Ishikawa (cell line): Measurements from ENCODE around the gene CLEC7A.

Source experiments
- CEBPB ChIP-seq: IDR thresholded peaks from 2 replicates; pipeline ENCODE4 v1.6.1; 2012
- CREB1 ChIP-seq: IDR thresholded peaks from 2 replicates; pipeline ENCODE4 v1.6.1; 2012; ENCODE audit warnings: low read depth
- EGR1 ChIP-seq: IDR thresholded peaks from 2 replicates; pipeline ENCODE4 v1.6.1; 2012
- EP300 ChIP-seq: IDR thresholded peaks from 2 replicates; pipeline ENCODE4 v1.6.1; 2012; ENCODE audit warnings: borderline replicate concordance
- FOXM1 ChIP-seq: IDR thresholded peaks from 2 replicates; pipeline ENCODE4 v1.6.1; 2012; ENCODE audit warnings: low read depth, borderline replicate concordance
- MAX ChIP-seq: IDR thresholded peaks from 2 replicates; pipeline ENCODE4 v1.6.1; 2012
- NFIC ChIP-seq: IDR thresholded peaks from 2 replicates; pipeline ENCODE4 v1.6.1; 2012
- RAD21 ChIP-seq: IDR thresholded peaks from 2 replicates; pipeline ENCODE4 v1.6.1; 2012; ENCODE audit warnings: low read depth
- REST ChIP-seq: IDR thresholded peaks from 2 replicates; pipeline ENCODE4 v1.6.1; 2012; ENCODE audit warnings: low read depth, mild to moderate bottlenecking
- TAF1 ChIP-seq: IDR thresholded peaks from 2 replicates; pipeline ENCODE4 v1.6.1; 2012; ENCODE audit warnings: low read depth, mild to moderate bottlenecking
- TCF12 ChIP-seq: IDR thresholded peaks from 2 replicates; pipeline ENCODE4 v1.6.1; 2012; ENCODE audit warnings: low read depth
- TEAD4 ChIP-seq: IDR thresholded peaks from 2 replicates; pipeline ENCODE4 v1.6.1; 2012
- USF1 ChIP-seq: IDR thresholded peaks from 2 replicates; pipeline ENCODE4 v1.6.1; 2012
- YY1 ChIP-seq: IDR thresholded peaks from 2 replicates; pipeline ENCODE4 v1.6.1; 2012; ENCODE audit warnings: low read depth
- ZBTB7A ChIP-seq: IDR thresholded peaks from 2 replicates; pipeline ENCODE4 v1.6.1; 2012; ENCODE audit warnings: low read depth

CLEC7A gene

GRCh38 chr12:10084733-10085132, 45.3 kb downstream of the CLEC7A start:
- no peak for TF ChIP-seq CREB1

- TF ChIP-seq YY1 (no peak), FOXM1 (no peak), MAX (no peak), NFIC (no peak), EP300 (no peak)
Observed at GRCh38 chr12:10082117-10082874, 47.7 kb downstream of the CLEC7A start.

- TF ChIP-seq ZBTB7A (no peak), YY1 (no peak), MAX (no peak), CREB1 (no peak), USF1 (no peak), NFIC (no peak), TEAD4 (no peak), FOXM1 (no peak), EGR1 (no peak), EP300 (no peak)
Observed at GRCh38 chr12:10075451-10075850, 54.5 kb downstream of the CLEC7A start.

GRCh38 chr12:10073261-10073660, 56.7 kb downstream of the CLEC7A start:
- TF ChIP-seq EP300 (no peak), MAX (no peak), REST (no peak), NFIC (no peak)

- no peak for TF ChIP-seq TAF1
Observed at GRCh38 chr12:10072131-10072530, 57.9 kb downstream of the CLEC7A start.

GRCh38 chr12:10070380-10070779, 59.6 kb downstream of the CLEC7A start:
- no peak for TF ChIP-seq CREB1
- no peak for TF ChIP-seq TCF12
- TF ChIP-seq TAF1, result no peak
- TF ChIP-seq TEAD4, result no peak
- TF ChIP-seq EGR1, result no peak
- no peak for TF ChIP-seq RAD21
- no peak for TF ChIP-seq REST
- TF ChIP-seq MAX, result no peak
- TF ChIP-seq NFIC, result no peak
- no peak for TF ChIP-seq ZBTB7A
- no peak for TF ChIP-seq YY1
- no peak for TF ChIP-seq FOXM1
- no peak for TF ChIP-seq USF1
- TF ChIP-seq EP300, result no peak
- TF ChIP-seq CEBPB, result no peak

GRCh38 chr12:10069976-10070375, 60.0 kb downstream of the CLEC7A start:
- no peak for TF ChIP-seq REST
- no peak for TF ChIP-seq RAD21
- TF ChIP-seq TEAD4, result no peak
- TF ChIP-seq ZBTB7A, result no peak
- TF ChIP-seq TAF1, result no peak
- TF ChIP-seq EP300, result no peak
- no peak for TF ChIP-seq YY1
- TF ChIP-seq MAX, result no peak
- no peak for TF ChIP-seq EGR1
- TF ChIP-seq CREB1, result no peak
- no peak for TF ChIP-seq USF1
